Hepatocyte (in vitro differentiated cells): ENCODE data around the gene CBLB. TPM values are rescaled to one million over a fixed set of nuclear protein-coding genes. Genes with fewer than 3 reads are reported as not detected.

Experiments
- DNase-seq: peaks from one replicate; pipeline ENCODE4 v3.0.0-alpha.2; 2016; ENCODE audit warnings: low spot score
- H2AFZ ChIP-seq: fragments of 200-600 bp; sonication (generic); 2 replicates; pipeline ENCODE4 v1.6.0; 2016; ENCODE audit warnings: antibody characterized with exemption, mild to moderate bottlenecking
- H3K27ac ChIP-seq: fragments of 200-600 bp; sonication (generic); 2 replicates; pipeline ENCODE4 v1.5.1; 2016; ENCODE audit warnings: mild to moderate bottlenecking
- H3K27me3 ChIP-seq: fragments of 200-600 bp; sonication (generic); 2 replicates; pipeline ENCODE4 v1.6.1; 2016
- H3K36me3 ChIP-seq: fragments of 200-600 bp; sonication (generic); replicated peaks from 2 replicates; pipeline ENCODE4 v1.5.1; 2016; ENCODE audit warnings: low read depth; ENCODE audit not compliant: insufficient read depth
- H3K4me1 ChIP-seq: fragments of 200-600 bp; sonication (generic); 2 replicates; pipeline ENCODE4 v1.5.1; 2016; ENCODE audit warnings: mild to moderate bottlenecking, moderate library complexity; ENCODE audit not compliant: insufficient read depth
- H3K4me2 ChIP-seq: fragments of 200-600 bp; sonication (generic); 2 replicates; pipeline ENCODE4 v1.6.0; 2016
- H3K4me3 ChIP-seq: fragments of 200-600 bp; sonication (generic); 2 replicates; pipeline ENCODE4 v1.5.1; 2016; ENCODE audit warnings: mild to moderate bottlenecking
- H3K79me2 ChIP-seq: fragments of 200-600 bp; sonication (generic); 2 replicates; pipeline ENCODE4 v1.6.0; 2017; ENCODE audit warnings: mild to moderate bottlenecking
- H3K9me2 ChIP-seq: fragments of 200-600 bp; sonication (generic); replicated peaks from 2 replicates; pipeline ENCODE4 v1.6.0; 2017; ENCODE audit warnings: mild to moderate bottlenecking; ENCODE audit not compliant: insufficient read depth
- H3K9me3 ChIP-seq: fragments of 200-600 bp; sonication (generic); 2 replicates; pipeline ENCODE4 v1.5.1; 2016; ENCODE audit warnings: low read depth, mild to moderate bottlenecking
- H4K20me1 ChIP-seq: fragments of 200-600 bp; sonication (generic); 2 replicates; pipeline ENCODE4 v1.6.0; 2016; ENCODE audit warnings: mild to moderate bottlenecking; ENCODE audit not compliant: insufficient read depth, poor library complexity, severe bottlenecking
- EZH2 ChIP-seq: fragments of 200-600 bp; sonication (generic); IDR thresholded peaks from 2 replicates; pipeline ENCODE4 v1.6.1; 2016; ENCODE audit warnings: antibody characterized with exemption, mild to moderate bottlenecking, borderline replicate concordance
- EZH2phosphoT487 ChIP-seq: fragments of 200-600 bp; sonication (generic); IDR thresholded peaks from one replicate; pipeline ENCODE4 v1.6.1; 2018; ENCODE audit warnings: antibody characterized with exemption, mild to moderate bottlenecking, low read depth, moderate library complexity; ENCODE audit not compliant: unreplicated experiment, severe bottlenecking
- WGBS: methylation state at CpG from one replicate; pipeline ENCODE4 v1.1.6; 2016; ENCODE audit warnings: low lambda C conversion rate; ENCODE audit errors: missing lambda C conversion rate; 5-methylcytosine and 5-hydroxymethylcytosine counted together
- polyA plus RNA-seq: library from polyadenylated mRNA; unstranded; fragments of >200 nt; fragmentation: Nextera tagmentation; extraction: Ambion mirVana; gene quantifications from 2 replicates; pipeline ENCODE4 v1.2.1, GENCODE V29; 2016
- total RNA-seq: library from RNA; depleted of rRNA; stranded (reverse); fragments of >200 nt; gene quantifications from 2 replicates; pipeline ENCODE4 v1.2.3, GENCODE V29; 2014
- TF ChIP-seq, protein P1 (sequence below): fragments of 200-600 bp; sonication (generic); IDR thresholded peaks from 2 replicates; pipeline ENCODE4 v1.5.1; 2016; ENCODE audit warnings: antibody characterized with exemption, mild to moderate bottlenecking; ENCODE audit not compliant: poor library complexity

The CBLB gene
- total and polyA plus RNA-seq, 2 experiments from 2014 or later, result 22.6 to 56.0 TPM

DNA sequence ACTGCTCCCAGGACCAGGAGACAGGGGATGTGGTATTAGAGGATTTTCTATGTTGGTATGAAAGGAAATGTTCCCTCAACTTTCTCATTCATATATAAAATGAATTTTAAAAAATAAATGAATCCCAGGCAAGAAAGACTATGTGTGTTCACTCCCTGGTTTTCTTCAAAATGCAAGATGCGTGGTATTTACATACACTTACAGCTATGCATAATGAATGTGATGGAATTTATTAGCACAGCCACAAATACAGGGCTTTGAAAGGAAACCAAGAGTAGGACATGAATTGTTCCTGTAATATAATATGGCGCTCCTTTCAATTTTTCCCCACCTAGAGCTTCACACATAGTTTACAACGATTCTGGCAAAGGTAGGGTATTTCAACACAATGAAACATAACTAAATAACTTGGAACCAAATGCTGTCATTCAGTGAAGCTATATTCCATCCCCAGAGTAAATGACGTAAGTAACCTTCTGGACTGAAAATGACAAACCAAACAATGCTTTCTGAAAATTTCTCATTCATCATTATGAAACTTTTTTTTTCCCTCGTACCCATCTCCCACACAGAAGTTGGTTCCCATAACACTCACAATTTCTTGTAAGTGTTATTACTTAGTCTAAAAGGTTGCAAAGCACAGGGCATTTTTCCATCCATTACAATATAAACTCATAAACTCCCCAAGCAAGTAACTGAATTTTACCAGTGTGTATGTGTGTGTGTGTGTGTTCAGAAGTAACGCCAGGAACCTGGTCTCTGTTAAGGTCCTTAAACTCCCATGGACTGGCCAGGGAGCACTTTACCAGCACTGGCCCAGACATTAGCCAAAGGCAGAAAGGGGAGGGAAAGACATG lies 41.8 kb downstream of the CBLB start:
- no peaks in the 10 kb centered on the region for H4K20me1 ChIP-seq
- no peaks in the 10 kb centered on the region for H3K9me3 ChIP-seq
- no peak overlapping the region for H3K4me2 ChIP-seq
- H3K4me1 ChIP-seq, result peaks cover 18% of the 10 kb centered on the region
- no peak overlapping the region for H3K4me3 ChIP-seq
- TF ChIP-seq, protein P1, sequence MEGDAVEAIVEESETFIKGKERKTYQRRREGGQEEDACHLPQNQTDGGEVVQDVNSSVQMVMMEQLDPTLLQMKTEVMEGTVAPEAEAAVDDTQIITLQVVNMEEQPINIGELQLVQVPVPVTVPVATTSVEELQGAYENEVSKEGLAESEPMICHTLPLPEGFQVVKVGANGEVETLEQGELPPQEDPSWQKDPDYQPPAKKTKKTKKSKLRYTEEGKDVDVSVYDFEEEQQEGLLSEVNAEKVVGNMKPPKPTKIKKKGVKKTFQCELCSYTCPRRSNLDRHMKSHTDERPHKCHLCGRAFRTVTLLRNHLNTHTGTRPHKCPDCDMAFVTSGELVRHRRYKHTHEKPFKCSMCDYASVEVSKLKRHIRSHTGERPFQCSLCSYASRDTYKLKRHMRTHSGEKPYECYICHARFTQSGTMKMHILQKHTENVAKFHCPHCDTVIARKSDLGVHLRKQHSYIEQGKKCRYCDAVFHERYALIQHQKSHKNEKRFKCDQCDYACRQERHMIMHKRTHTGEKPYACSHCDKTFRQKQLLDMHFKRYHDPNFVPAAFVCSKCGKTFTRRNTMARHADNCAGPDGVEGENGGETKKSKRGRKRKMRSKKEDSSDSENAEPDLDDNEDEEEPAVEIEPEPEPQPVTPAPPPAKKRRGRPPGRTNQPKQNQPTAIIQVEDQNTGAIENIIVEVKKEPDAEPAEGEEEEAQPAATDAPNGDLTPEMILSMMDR, result no peak
- TF ChIP-seq EZH2 (no peak), EZH2phosphoT487 (no peak)
- H3K9me2 ChIP-seq, result no peaks in the 10 kb centered on the region
- H3K27ac ChIP-seq, result no peak overlapping the region
- peaks cover 51% of the 10 kb centered on the region for H3K79me2 ChIP-seq
- no peaks in the 10 kb centered on the region for H3K36me3 ChIP-seq
- no peaks in the 10 kb centered on the region for H3K27me3 ChIP-seq
- DNase-seq, result no peak
- H2AFZ ChIP-seq, result no peak overlapping the region
- whole genome bisulfite sequencing, result 89% methylated on average over 6 of the region's 6 CpGs

DNA sequence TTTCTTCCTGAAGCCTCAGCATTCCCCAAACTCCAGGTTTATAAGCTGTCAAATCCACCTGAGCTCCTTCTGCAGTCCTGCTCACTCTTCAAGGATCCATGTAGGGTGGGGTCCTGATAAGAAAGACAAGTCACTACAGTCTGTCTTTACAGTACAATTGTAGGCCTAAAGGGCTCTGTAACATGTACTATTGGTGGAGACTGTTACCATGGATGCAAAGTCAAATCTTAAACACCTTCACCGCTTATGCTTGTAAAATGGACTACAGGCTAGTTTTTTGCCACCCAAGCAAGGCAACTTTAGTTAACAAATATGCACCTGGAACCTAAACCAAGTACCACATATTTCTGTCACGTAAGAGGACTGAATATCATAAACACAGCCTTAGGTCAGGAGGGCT lies 44.7 kb downstream of the CBLB start:
- no peak overlapping the region for H3K4me2 ChIP-seq
- H3K4me3 ChIP-seq, result no peak overlapping the region
- H3K9me2 ChIP-seq, result no peaks in the 10 kb centered on the region
- H3K79me2 ChIP-seq, result peaks cover 55% of the 10 kb centered on the region
- no peak overlapping the region for H2AFZ ChIP-seq
- H3K27me3 ChIP-seq, result no peaks in the 10 kb centered on the region
- peak overlapping the region; percentile 79 for H3K27ac ChIP-seq
- no peak for TF ChIP-seq EZH2
- TF ChIP-seq, protein P1, result no peak
- no peak for TF ChIP-seq EZH2phosphoT487
- DNase-seq, result no peak
- H3K4me1 ChIP-seq, result peaks cover 28% of the 10 kb centered on the region
- H4K20me1 ChIP-seq, result no peaks in the 10 kb centered on the region
- no peaks in the 10 kb centered on the region for H3K9me3 ChIP-seq
- H3K36me3 ChIP-seq, result no peaks in the 10 kb centered on the region
- 92% methylated on average over 2 of the region's 2 CpGs for WGBS

DNA sequence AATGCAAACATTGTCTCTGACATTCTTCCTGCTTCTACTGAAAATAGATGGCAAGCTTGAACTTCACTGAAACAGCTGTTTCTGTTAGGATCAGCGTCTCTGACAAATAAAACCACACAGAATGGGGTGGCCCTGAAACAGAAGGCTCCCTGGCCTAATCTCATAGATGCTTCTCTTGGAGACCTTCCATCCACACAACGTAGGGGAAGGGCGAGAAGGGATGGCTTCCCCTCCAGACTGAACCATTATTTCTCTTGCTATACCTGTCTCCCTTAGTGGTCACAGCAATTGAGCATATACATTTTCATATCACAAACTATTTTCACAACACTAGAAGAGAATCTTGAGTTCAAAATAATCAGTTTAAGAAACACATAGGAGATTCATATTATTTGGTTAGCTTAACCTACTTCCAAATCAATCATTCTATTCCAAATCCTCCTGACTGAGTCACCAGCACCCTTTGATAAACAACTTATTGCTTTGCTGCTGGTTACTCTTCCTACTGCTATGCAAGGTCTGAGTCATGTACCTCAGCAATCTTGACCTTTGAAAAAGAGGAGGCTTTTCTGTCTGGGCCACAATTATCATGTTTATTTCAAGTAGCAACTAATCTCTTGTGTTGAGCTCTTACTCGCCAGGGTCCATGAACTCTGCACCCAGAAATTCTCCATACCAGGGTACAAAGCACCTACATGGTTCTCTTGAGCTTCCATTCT lies 45.5 kb downstream of the CBLB start:
- H2AFZ ChIP-seq, result no peak overlapping the region
- TF ChIP-seq EZH2 (no peak), EZH2phosphoT487 (no peak)
- TF ChIP-seq, protein P1, result no peak
- no peaks in the 10 kb centered on the region for H3K36me3 ChIP-seq
- H3K4me1 ChIP-seq, result peaks cover 28% of the 10 kb centered on the region
- peak overlapping the region; percentile 79 for H3K27ac ChIP-seq
- WGBS, result 46% methylated on average over 4 of the region's 4 CpGs
- no peaks in the 10 kb centered on the region for H4K20me1 ChIP-seq
- no peaks in the 10 kb centered on the region for H3K9me2 ChIP-seq
- no peak overlapping the region for H3K4me3 ChIP-seq
- H3K79me2 ChIP-seq, result peaks cover 55% of the 10 kb centered on the region
- peak; percentile 62 for DNase-seq
- peak overlapping the region; percentile 7 for H3K4me2 ChIP-seq
- no peaks in the 10 kb centered on the region for H3K9me3 ChIP-seq
- no peaks in the 10 kb centered on the region for H3K27me3 ChIP-seq
